Ishikawa (cell line): ENCODE measurements around the gene MAFB.

Experiments used
- CEBPB ChIP-seq: IDR thresholded peaks from 2 replicates; pipeline ENCODE4 v1.6.1; 2012
- EGR1 ChIP-seq: IDR thresholded peaks from 2 replicates; pipeline ENCODE4 v1.6.1; 2012
- EP300 ChIP-seq: IDR thresholded peaks from 2 replicates; pipeline ENCODE4 v1.6.1; 2012; ENCODE audit warnings: borderline replicate concordance
- FOXM1 ChIP-seq: IDR thresholded peaks from 2 replicates; pipeline ENCODE4 v1.6.1; 2012; ENCODE audit warnings: low read depth, borderline replicate concordance
- NFIC ChIP-seq: IDR thresholded peaks from 2 replicates; pipeline ENCODE4 v1.6.1; 2012
- RAD21 ChIP-seq: IDR thresholded peaks from 2 replicates; pipeline ENCODE4 v1.6.1; 2012; ENCODE audit warnings: low read depth
- TAF1 ChIP-seq: IDR thresholded peaks from 2 replicates; pipeline ENCODE4 v1.6.1; 2012; ENCODE audit warnings: low read depth, mild to moderate bottlenecking
- TCF12 ChIP-seq: IDR thresholded peaks from 2 replicates; pipeline ENCODE4 v1.6.1; 2012; ENCODE audit warnings: low read depth
- TEAD4 ChIP-seq: IDR thresholded peaks from 2 replicates; pipeline ENCODE4 v1.6.1; 2012
- YY1 ChIP-seq: IDR thresholded peaks from 2 replicates; pipeline ENCODE4 v1.6.1; 2012; ENCODE audit warnings: low read depth
- TF ChIP-seq, protein P1 (sequence below): IDR thresholded peaks from 2 replicates; pipeline ENCODE4 v1.6.1; 2012
- TF ChIP-seq, protein P2 (sequence below): IDR thresholded peaks from 2 replicates; pipeline ENCODE4 v1.6.1; 2012; ENCODE audit warnings: low read depth, mild to moderate bottlenecking
- TF ChIP-seq, protein P3 (sequence below): IDR thresholded peaks from 2 replicates; pipeline ENCODE4 v1.6.1; 2012

DNA sequence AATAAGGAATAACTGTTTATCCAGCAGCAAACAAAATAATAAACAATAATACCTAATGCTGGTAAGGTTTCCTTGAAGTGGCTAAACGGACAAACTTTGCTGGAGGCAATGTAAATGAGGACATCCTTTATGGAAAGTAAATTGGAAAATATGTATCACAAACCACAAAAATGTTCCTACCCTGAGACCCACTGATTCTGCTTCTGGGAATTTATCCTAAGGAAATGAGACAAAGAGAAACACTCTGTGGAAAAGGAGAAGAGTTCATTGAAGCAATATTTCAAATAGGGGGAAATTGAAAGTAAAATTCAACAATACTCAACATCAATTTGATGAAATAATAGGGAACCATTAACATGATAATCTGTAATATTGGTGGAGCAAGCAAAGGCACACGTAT, 37.9 kb downstream of the MAFB start:
- TF ChIP-seq, protein P1, sequence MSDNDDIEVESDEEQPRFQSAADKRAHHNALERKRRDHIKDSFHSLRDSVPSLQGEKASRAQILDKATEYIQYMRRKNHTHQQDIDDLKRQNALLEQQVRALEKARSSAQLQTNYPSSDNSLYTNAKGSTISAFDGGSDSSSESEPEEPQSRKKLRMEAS = no peak
- TF ChIP-seq EP300 = no peak
- no peak for TF ChIP-seq RAD21
- TF ChIP-seq YY1 = no peak
- no peak for TF ChIP-seq FOXM1
- TF ChIP-seq TCF12 = no peak
- TF ChIP-seq CEBPB = no peak
- TF ChIP-seq, protein P2, sequence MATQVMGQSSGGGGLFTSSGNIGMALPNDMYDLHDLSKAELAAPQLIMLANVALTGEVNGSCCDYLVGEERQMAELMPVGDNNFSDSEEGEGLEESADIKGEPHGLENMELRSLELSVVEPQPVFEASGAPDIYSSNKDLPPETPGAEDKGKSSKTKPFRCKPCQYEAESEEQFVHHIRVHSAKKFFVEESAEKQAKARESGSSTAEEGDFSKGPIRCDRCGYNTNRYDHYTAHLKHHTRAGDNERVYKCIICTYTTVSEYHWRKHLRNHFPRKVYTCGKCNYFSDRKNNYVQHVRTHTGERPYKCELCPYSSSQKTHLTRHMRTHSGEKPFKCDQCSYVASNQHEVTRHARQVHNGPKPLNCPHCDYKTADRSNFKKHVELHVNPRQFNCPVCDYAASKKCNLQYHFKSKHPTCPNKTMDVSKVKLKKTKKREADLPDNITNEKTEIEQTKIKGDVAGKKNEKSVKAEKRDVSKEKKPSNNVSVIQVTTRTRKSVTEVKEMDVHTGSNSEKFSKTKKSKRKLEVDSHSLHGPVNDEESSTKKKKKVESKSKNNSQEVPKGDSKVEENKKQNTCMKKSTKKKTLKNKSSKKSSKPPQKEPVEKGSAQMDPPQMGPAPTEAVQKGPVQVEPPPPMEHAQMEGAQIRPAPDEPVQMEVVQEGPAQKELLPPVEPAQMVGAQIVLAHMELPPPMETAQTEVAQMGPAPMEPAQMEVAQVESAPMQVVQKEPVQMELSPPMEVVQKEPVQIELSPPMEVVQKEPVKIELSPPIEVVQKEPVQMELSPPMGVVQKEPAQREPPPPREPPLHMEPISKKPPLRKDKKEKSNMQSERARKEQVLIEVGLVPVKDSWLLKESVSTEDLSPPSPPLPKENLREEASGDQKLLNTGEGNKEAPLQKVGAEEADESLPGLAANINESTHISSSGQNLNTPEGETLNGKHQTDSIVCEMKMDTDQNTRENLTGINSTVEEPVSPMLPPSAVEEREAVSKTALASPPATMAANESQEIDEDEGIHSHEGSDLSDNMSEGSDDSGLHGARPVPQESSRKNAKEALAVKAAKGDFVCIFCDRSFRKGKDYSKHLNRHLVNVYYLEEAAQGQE = no peak
- TF ChIP-seq TEAD4 = no peak
- no peak for TF ChIP-seq EGR1
- no peak for TF ChIP-seq NFIC
- TF ChIP-seq TAF1 = no peak
- TF ChIP-seq, protein P3, sequence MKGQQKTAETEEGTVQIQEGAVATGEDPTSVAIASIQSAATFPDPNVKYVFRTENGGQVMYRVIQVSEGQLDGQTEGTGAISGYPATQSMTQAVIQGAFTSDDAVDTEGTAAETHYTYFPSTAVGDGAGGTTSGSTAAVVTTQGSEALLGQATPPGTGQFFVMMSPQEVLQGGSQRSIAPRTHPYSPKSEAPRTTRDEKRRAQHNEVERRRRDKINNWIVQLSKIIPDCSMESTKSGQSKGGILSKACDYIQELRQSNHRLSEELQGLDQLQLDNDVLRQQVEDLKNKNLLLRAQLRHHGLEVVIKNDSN = no peak
